ENCODE measurements around the gene CCDC157. TPM values are rescaled to one million over a fixed set of nuclear protein-coding genes. Genes with fewer than 3 reads are reported as not detected.
A peak's percentile ranks its signal among the peaks of the same experiment; 100 is the strongest.

CCDC157 gene
- total RNA-seq, 4 donors from 2014 or later = 2.2 to 4.7 (median 3.1) TPM

GRCh38 chr22:30315962-30316576 lies 40.7 kb upstream of the CCDC157 start:
- peaks cover 12% of the 10 kb centered on the region for H3K36me3 ChIP-seq
- TF ChIP-seq EP300 (IDR thresholded peaks at IDR 0.05) = no peak
- TF ChIP-seq CTCF (IDR thresholded peaks at IDR 0.05) = no peak
- no peak for TF ChIP-seq POLR2AphosphoS5 (IDR thresholded peaks at IDR 0.05)
- no peak for TF ChIP-seq POLR2A (IDR thresholded peaks at IDR 0.05)
- H3K4me1 ChIP-seq = peaks cover 98% of the 10 kb centered on the region
- H3K27me3 ChIP-seq = no peaks in the 10 kb centered on the region
- no peak overlapping the region for H3K4me3 ChIP-seq
- no peak for DNase-seq (ENCODE audit: low spot score in 2 of 2)
- WGBS = 93% methylated on average over 2 of the region's 2 CpGs
- H3K27ac ChIP-seq = no peak overlapping the region
- H3K9me3 ChIP-seq = no peaks in the 10 kb centered on the region

GRCh38 chr22:30317778-30318177 lies 39.0 kb upstream of the CCDC157 start:
- no peak for DNase-seq (ENCODE audit: low spot score in 2 of 2)
- H3K36me3 ChIP-seq = peaks cover 12% of the 10 kb centered on the region
- 100% methylated on average over 1 of the region's 1 CpG for WGBS
- H3K4me3 ChIP-seq = no peak overlapping the region
- H3K9me3 ChIP-seq = no peaks in the 10 kb centered on the region
- H3K4me1 ChIP-seq = peaks cover 94% of the 10 kb centered on the region
- H3K27ac ChIP-seq = no peak overlapping the region
- H3K27me3 ChIP-seq = no peaks in the 10 kb centered on the region
- TF ChIP-seq POLR2AphosphoS5 (IDR thresholded peaks at IDR 0.05) = no peak
- no peak for TF ChIP-seq POLR2A (IDR thresholded peaks at IDR 0.05)
- no peak for TF ChIP-seq EP300 (IDR thresholded peaks at IDR 0.05)
- no peak for TF ChIP-seq CTCF (IDR thresholded peaks at IDR 0.05)

GRCh38 chr22:30318799-30319419 lies 37.9 kb upstream of the CCDC157 start:
- Histone ChIP-seq H3K4me3 (no peak overlapping the region), H3K9me3 (no peaks in the 10 kb centered on the region), H3K36me3 (peaks cover 12% of the 10 kb centered on the region), H3K27ac (peak overlapping the region; percentile 13), H3K27me3 (no peaks in the 10 kb centered on the region), H3K4me1 (peaks cover 87% of the 10 kb centered on the region)
- no peak for DNase-seq (ENCODE audit: low spot score in 2 of 2)
- TF ChIP-seq POLR2AphosphoS5 (IDR thresholded peaks at IDR 0.05) (no peak), EP300 (IDR thresholded peaks at IDR 0.05) (no peak), CTCF (IDR thresholded peaks at IDR 0.05) (no peak), POLR2A (IDR thresholded peaks at IDR 0.05) (no peak)
- WGBS = 75% methylated on average over 7 of the region's 7 CpGs

- Histone ChIP-seq H3K9me3 (no peaks in the 10 kb centered on the region), H3K27ac (no peak overlapping the region), H3K4me3 (no peak overlapping the region), H3K4me1 (peaks cover 87% of the 10 kb centered on the region), H3K36me3 (peaks cover 9% of the 10 kb centered on the region), H3K27me3 (no peaks in the 10 kb centered on the region)
- 91% methylated on average over 3 of the region's 3 CpGs for WGBS
- TF ChIP-seq EP300 (IDR thresholded peaks at IDR 0.05) = no peak
- no peak for TF ChIP-seq POLR2A (IDR thresholded peaks at IDR 0.05)
- no peak for DNase-seq (ENCODE audit: low spot score in 2 of 2)
These were observed 36.7 kb upstream of the CCDC157 start for GRCh38 chr22:30320021-30320556.

- Histone ChIP-seq H3K4me3 (no peak overlapping the region), H3K36me3 (peaks cover 9% of the 10 kb centered on the region), H3K4me1 (peaks cover 85% of the 10 kb centered on the region), H3K27ac (no peak overlapping the region), H3K27me3 (no peaks in the 10 kb centered on the region), H3K9me3 (no peaks in the 10 kb centered on the region)
- no peak for DNase-seq (ENCODE audit: low spot score in 2 of 2)
- TF ChIP-seq CTCF (IDR thresholded peaks at IDR 0.05) = no peak
- TF ChIP-seq POLR2AphosphoS5 (IDR thresholded peaks at IDR 0.05) = no peak
- no peak for TF ChIP-seq POLR2A (IDR thresholded peaks at IDR 0.05)
- no peak for TF ChIP-seq EP300 (IDR thresholded peaks at IDR 0.05)
- WGBS = 80% methylated on average over 2 of the region's 2 CpGs
These were observed 35.3 kb upstream of the CCDC157 start for GRCh38 chr22:30321461-30321860.

Measured in suprapubic skin (tissue), 4 donors.